ENCODE results near the gene DENND5A. TPM values are rescaled to one million over a fixed set of nuclear protein-coding genes. Genes with fewer than 3 reads are reported as not detected.

Gene DENND5A
- total RNA-seq, 1 experiment from 2014 or later = 37.7 TPM

DNA sequence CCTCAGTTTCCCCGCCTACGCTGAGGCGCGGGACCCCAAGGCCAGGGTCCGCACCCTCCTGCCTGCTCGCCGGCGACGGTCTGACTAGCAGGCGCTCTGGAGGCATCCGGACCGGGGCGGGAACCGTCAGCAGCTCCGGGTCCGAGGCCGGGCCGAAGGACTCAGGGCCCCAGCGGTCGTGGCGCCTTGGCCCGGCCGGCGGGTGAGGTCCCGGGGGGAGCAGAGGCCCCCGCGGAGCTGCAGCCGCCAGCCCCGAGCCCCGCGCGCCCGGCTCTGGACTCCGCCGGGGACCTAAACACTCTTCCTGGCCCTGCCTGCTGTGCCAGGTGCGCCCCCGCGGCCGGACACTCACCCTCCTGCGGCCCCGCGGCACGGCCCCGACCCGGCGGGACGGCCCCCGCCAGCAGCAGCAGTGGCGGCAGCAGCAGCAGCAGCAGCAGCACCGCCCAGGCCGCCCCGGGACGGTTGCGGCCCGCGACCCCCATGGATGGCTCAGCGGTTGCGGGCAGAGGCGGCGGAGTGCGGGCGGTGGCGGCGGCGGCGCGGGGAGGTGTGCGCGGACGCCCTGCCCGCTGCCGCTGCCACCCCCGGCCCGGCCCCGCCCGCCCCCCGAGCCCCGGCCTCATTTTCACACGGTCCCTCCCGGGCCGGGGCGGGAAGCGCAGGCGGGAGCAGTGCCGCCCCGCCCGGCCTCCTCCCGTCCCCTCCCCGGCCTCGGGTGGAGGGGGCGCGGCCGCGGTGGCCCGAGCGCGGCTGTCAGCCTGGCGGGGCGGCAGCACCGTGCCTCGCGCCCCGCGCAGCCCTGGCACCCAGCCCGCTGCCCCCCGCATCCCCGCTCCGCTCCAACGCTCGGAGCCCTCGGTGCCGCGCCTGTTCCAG lies 173.9 kb downstream of the DENND5A start, which contains the start of gene SCUBE2:
TSS of gene SCUBE2 (minus strand) at position 556 of the 879 bp plus-strand sequence. CDS start at position 485, 71 bp downstream.
- Histone ChIP-seq H3K4me3 (ENCODE audit: low read length) (peak within 1 kb of the TSS; percentile 58), H3K4me2 (ENCODE audit: low read length) (peak within 1 kb of the TSS; percentile 73), H3K9me2 (replicated peaks; ENCODE audit: low read length) (no peaks in the 10 kb centered on the region), H3K27me3 (ENCODE audit: low read length) (peaks cover 27% of the 10 kb centered on the region), H3K9ac (ENCODE audit: low read length) (no peak within 1 kb of the TSS), H4K20me1 (ENCODE audit: low read length) (no peaks in the 10 kb centered on the region), H3K9me3 (ENCODE audit: low read length) (no peaks in the 10 kb centered on the region), H3K36me3 (ENCODE audit: low read depth, low read length) (no peaks in the 10 kb centered on the region), H3K4me1 (ENCODE audit: insufficient read depth, low read length) (no peaks in the 10 kb centered on the region), H3K27ac (ENCODE audit: low read length) (no peak within 1 kb of the TSS), H3F3A (ENCODE audit: low read length, unreplicated experiment) (no peaks in the 10 kb centered on the region), H3K79me2 (ENCODE audit: low read length) (no peaks in the 10 kb centered on the region), H2AFZ (ENCODE audit: low read length) (peak within 1 kb of the TSS; percentile 29; the same call in 1 of the 2 replicates)
- no peak for TF ChIP-seq EZH2phosphoT487 (IDR thresholded peaks at IDR 0.05; ENCODE audit: borderline replicate concordance, low read length)
- peak; percentile 85 for TF ChIP-seq EZH2 (IDR thresholded peaks at IDR 0.05; ENCODE audit: low read length, unreplicated experiment)
- ChIA-PET POLR2A (ENCODE audit: unreplicated experiment) (no interaction called here), CTCF (no interaction called here)
- intact Hi-C loops (cut with micrococcal nuclease) = no loop called here
- no TSS peak for BruUV-seq (replicated peaks)
- peak; percentile 64 for ATAC-seq
- DNase-seq = no peak

DNA sequence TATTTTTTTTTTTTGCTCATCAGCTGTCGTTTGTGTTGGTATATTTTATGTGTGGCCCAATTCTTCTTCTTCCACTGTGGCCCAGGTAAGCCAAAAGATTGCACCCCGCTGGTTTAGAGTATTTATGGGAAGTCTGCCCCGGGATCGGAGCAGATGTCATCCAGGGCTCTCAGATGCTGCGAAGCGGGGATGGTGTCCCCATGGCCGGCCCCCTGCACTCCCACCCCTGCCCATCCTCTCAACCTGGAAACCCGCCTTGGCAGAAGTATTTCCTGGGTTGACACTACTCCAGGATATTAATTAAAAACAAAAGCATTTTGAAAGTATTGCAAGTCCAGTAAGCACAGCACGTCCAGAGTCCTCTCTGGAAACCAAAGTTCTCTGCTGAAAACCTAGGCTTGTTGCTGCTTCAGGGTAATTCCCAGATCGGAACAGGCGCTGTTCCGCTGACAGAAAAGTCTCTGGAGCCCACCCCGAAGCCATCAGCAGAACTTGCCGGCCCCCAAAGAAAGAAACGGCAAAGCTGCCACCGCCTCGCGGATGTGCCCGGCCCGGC lies 174.6 kb downstream of the DENND5A start:
- Histone ChIP-seq H3K36me3 (ENCODE audit: low read depth, low read length) (no peaks in the 10 kb centered on the region), H3K4me1 (ENCODE audit: insufficient read depth, low read length) (no peaks in the 10 kb centered on the region), H3K27ac (ENCODE audit: low read length) (no peak overlapping the region), H3K79me2 (ENCODE audit: low read length) (no peaks in the 10 kb centered on the region), H3F3A (ENCODE audit: low read length, unreplicated experiment) (no peaks in the 10 kb centered on the region), H3K4me3 (ENCODE audit: low read length) (peak overlapping the region; percentile 58; the same call in 1 of the 2 replicates), H2AFZ (ENCODE audit: low read length) (peak overlapping the region; percentile 29; the same call in 1 of the 2 replicates), H3K9me2 (replicated peaks; ENCODE audit: low read length) (no peaks in the 10 kb centered on the region), H3K27me3 (ENCODE audit: low read length) (peaks cover 27% of the 10 kb centered on the region), H4K20me1 (ENCODE audit: low read length) (no peaks in the 10 kb centered on the region), H3K9me3 (ENCODE audit: low read length) (no peaks in the 10 kb centered on the region), H3K9ac (ENCODE audit: low read length) (no peak overlapping the region), H3K4me2 (ENCODE audit: low read length) (peak overlapping the region; percentile 73)
- CTCF ChIA-PET = no interaction called here
- POLR2A ChIA-PET (ENCODE audit: unreplicated experiment) = no interaction called here
- no TSS peak for BruUV-seq (replicated peaks)
- intact Hi-C loops (cut with micrococcal nuclease) = no loop called here
- TF ChIP-seq, protein P1, sequence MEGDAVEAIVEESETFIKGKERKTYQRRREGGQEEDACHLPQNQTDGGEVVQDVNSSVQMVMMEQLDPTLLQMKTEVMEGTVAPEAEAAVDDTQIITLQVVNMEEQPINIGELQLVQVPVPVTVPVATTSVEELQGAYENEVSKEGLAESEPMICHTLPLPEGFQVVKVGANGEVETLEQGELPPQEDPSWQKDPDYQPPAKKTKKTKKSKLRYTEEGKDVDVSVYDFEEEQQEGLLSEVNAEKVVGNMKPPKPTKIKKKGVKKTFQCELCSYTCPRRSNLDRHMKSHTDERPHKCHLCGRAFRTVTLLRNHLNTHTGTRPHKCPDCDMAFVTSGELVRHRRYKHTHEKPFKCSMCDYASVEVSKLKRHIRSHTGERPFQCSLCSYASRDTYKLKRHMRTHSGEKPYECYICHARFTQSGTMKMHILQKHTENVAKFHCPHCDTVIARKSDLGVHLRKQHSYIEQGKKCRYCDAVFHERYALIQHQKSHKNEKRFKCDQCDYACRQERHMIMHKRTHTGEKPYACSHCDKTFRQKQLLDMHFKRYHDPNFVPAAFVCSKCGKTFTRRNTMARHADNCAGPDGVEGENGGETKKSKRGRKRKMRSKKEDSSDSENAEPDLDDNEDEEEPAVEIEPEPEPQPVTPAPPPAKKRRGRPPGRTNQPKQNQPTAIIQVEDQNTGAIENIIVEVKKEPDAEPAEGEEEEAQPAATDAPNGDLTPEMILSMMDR (conservative IDR thresholded peaks at IDR 0.05; ENCODE audit: low read depth, low read length) = no peak
- no peak for ATAC-seq
- DNase-seq = no peak

DNA sequence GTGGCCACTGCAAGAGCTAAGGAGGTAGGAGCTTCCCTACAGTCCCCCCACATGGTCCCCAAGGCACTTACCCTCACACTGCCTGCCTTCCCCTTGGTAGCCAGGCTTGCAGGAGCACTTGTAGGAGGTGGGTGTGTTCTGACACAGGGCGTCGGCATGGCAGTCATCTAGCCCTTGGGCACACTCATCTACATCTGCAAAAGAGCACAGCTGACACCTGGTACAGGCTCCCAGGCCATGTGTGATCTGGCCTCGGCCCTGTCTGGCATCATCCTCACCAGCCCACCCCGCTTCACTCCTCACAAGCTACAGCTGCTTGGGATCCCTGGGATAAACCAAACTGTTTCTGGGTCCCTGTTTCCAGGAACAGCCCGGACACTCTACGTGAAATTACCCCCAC lies 175.5 kb downstream of the DENND5A start:
- Histone ChIP-seq H3K9me3 (ENCODE audit: low read length) (no peaks in the 10 kb centered on the region), H3K36me3 (ENCODE audit: low read depth, low read length) (no peaks in the 10 kb centered on the region), H2AFZ (ENCODE audit: low read length) (no peak overlapping the region), H3K4me1 (ENCODE audit: insufficient read depth, low read length) (no peaks in the 10 kb centered on the region), H4K20me1 (ENCODE audit: low read length) (no peaks in the 10 kb centered on the region), H3K27me3 (ENCODE audit: low read length) (peaks cover 27% of the 10 kb centered on the region), H3K4me3 (ENCODE audit: low read length) (no peak overlapping the region), H3K27ac (ENCODE audit: low read length) (no peak overlapping the region), H3K4me2 (ENCODE audit: low read length) (no peak overlapping the region), H3K9me2 (replicated peaks; ENCODE audit: low read length) (no peaks in the 10 kb centered on the region), H3F3A (ENCODE audit: low read length, unreplicated experiment) (no peaks in the 10 kb centered on the region), H3K79me2 (ENCODE audit: low read length) (no peaks in the 10 kb centered on the region), H3K9ac (ENCODE audit: low read length) (no peak overlapping the region)
- CTCF ChIA-PET = no interaction called here
- DNase-seq = no peak
- intact Hi-C loops (cut with micrococcal nuclease) = no loop called here
- TF ChIP-seq EZH2 (IDR thresholded peaks at IDR 0.05; ENCODE audit: low read length, unreplicated experiment) (no peak), EZH2phosphoT487 (IDR thresholded peaks at IDR 0.05; ENCODE audit: borderline replicate concordance, low read length) (no peak)
- TF ChIP-seq, protein P1 (conservative IDR thresholded peaks at IDR 0.05; ENCODE audit: low read depth, low read length) = no peak
- POLR2A ChIA-PET (ENCODE audit: unreplicated experiment) = interaction anchor here (0.6 kb wide), 1 partner anchor 191 kb away, joined by 6 read pairs; no protein-coding TSS in a partner anchor
- BruUV-seq (replicated peaks) = no TSS peak
- ATAC-seq = peak; percentile 20; the same call in 1 of the 2 replicates

Data from PC-3 (cell line).